Skeletal muscle satellite cell (primary cell): ENCODE data around the gene PIKFYVE.
"Not testable (repeated sequence)": the region's sequence is repeated elsewhere in the genome, so short reads cannot be mapped to it uniquely, and the experiment has no call there.

Source experiments
- H3K27me3 ChIP-seq: 2 replicates; pipeline ENCODE4 v1.7.0; 2013; ENCODE audit warnings: low read length; ENCODE audit not compliant: control insufficient read depth, insufficient read depth
- H3K36me3 ChIP-seq: 2 replicates; pipeline ENCODE4 v1.7.0; 2013; ENCODE audit warnings: mild to moderate bottlenecking, control low read depth, low read length; ENCODE audit not compliant: insufficient read depth
- H3K4me1 ChIP-seq: 2 replicates; pipeline ENCODE4 v1.7.0; 2013; ENCODE audit warnings: low read length; ENCODE audit not compliant: control insufficient read depth, insufficient read depth
- H3K4me2 ChIP-seq: 2 replicates; pipeline ENCODE4 v1.7.0; 2013; ENCODE audit warnings: mild to moderate bottlenecking, low read length
- H3K4me3 ChIP-seq: 2 replicates; pipeline ENCODE4 v1.7.0; 2013; ENCODE audit warnings: low read length
- H3K9ac ChIP-seq: 2 replicates; pipeline ENCODE4 v1.7.0; 2013; ENCODE audit warnings: mild to moderate bottlenecking, low read depth, low read length, moderate library complexity
- H3K9me3 ChIP-seq: replicated peaks from 2 replicates; pipeline ENCODE4 v1.7.0; 2013; ENCODE audit warnings: mild to moderate bottlenecking, control low read depth, low read length

The PIKFYVE gene

DNA sequence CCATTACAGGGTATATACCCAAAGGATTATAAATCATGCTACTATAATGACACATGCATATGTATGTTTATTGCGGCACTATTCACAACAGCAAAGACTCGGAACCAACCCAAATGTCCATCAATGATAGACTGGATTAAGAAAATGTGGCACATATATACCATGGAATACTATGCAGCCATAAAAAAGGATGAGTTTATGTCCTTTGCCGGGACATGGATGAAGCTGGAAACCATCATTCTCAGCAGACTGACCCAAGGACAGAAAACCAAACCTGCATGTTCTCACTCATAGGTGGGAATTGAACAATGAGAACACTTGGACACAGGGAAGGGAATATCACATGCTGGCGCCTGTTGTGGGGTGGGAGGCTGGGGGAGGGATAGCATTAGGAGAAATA lies 130.7 kb downstream of the PIKFYVE start:
- not testable (repeated sequence) for H3K9ac ChIP-seq, H3K9me3 ChIP-seq, H3K4me1 ChIP-seq, H3K4me3 ChIP-seq, H3K36me3 ChIP-seq, H3K27me3 ChIP-seq, H3K4me2 ChIP-seq

GRCh38 chr2:208399201-208399600 lies 133.1 kb downstream of the PIKFYVE start:
- Histone ChIP-seq H3K9me3 (no peaks in the 10 kb centered on the region), H3K4me1 (no peaks in the 10 kb centered on the region), H3K4me2 (no peak overlapping the region), H3K4me3 (no peak overlapping the region), H3K9ac (no peak overlapping the region), H3K27me3 (peaks cover 15% of the 10 kb centered on the region), H3K36me3 (no peaks in the 10 kb centered on the region)

- Histone ChIP-seq H3K4me2 (peak within 1 kb of the TSS; percentile 76), H3K9me3 (no peaks in the 10 kb centered on the region), H3K9ac (no peak within 1 kb of the TSS), H3K4me3 (peak within 1 kb of the TSS; percentile 55), H3K27me3 (peaks cover 64% of the 10 kb centered on the region), H3K4me1 (peaks cover 12% of the 10 kb centered on the region), H3K36me3 (no peaks in the 10 kb centered on the region)
These were observed 140.7 kb downstream of the PIKFYVE start, which contains the start of gene PTH2R for GRCh38 chr2:208406474-208407451. TSS of gene PTH2R (plus strand) at chr2:208406792. CDS start at chr2:208407044, 252 bp downstream.

- H3K4me2 ChIP-seq = no peak overlapping the region
- H3K4me1 ChIP-seq = peaks cover 12% of the 10 kb centered on the region
- peaks cover 64% of the 10 kb centered on the region for H3K27me3 ChIP-seq
- H3K9ac ChIP-seq = no peak overlapping the region
- no peak overlapping the region for H3K4me3 ChIP-seq
- no peaks in the 10 kb centered on the region for H3K9me3 ChIP-seq
- H3K36me3 ChIP-seq = no peaks in the 10 kb centered on the region
These were observed 141.6 kb downstream of the PIKFYVE start for GRCh38 chr2:208407667-208408066.
